GM18520 (cell line): ENCODE data around the gene SPSB2.
"Not testable (repeated sequence)": the region's sequence is repeated elsewhere in the genome, so short reads cannot be mapped to it uniquely, and the experiment has no call there.

Experiments
- ATAC-seq: cut with Tn5 transposase; IDR thresholded peaks from one replicate; pipeline ENCODE4 v1.9.1; 2021; ENCODE audit not compliant: unreplicated experiment

SPSB2 gene

DNA sequence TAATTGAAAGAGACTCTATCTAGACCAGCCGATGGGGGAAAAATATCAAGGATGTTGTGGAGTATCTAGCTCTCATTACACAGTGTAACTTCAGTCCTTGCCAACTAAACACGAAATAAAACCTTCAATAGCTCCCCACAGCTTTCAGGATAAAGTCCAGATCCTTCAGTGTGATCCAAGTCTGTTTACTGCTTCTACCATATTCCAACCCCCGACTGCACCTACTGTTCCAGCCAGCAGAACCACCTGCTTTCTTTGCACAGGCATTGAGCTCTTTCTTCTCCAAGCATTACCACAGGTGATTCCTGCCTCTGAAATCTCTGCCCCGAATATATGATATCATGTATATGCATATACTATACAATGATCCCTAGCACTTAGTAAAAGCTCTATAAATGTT lies 29.3 kb upstream of the SPSB2 start:
- no peak for ATAC-seq

DNA sequence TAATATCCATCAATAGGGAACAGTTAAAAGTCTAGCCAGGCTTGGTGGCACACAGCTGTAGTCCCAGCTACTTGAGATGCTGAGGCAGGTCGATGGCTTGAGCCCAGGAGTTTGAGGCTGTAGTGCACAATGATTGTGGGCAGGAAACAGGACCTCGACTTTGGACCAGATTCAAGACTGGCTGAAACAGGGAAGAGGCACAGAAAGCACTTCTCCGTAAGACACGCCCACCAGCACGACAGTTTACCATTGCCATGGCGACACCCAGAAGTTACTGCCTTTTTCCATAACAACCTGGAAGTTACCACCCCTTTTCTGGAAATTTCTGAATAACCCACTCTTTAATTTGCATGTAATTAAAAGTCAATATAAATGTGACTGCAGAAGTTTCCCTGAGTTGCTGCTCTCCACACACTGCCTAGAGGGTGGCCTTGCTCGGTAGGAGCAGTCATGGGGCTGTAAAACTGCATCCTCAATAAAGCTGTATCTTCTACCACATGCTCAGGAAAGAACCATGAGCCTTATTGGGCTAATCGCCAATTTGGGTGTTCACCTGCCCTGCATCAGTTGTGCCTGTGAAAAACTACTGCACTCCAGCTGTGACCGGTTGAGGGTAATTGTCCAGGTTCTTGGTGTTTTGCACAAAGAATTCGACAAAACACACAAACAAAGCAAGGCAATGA lies 26.9 kb upstream of the SPSB2 start:
- no peak for ATAC-seq

DNA sequence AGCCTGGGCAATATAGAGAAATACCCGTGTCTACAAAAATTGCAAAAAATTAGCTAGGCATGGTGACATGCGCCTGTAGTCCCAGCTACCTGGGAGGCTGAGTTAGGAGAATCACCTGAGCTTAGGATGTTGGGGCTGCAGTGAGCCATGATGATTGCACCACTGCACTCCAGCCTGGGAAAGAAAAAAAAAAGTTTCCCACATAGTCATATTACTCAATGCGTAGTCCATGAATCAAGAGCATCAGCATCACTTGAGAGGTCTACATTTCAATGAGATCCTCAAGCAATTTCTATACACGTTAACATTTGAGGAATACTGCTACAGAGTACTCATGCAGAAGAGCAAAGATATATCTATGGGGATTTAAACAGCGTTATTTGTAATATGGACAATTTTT lies 26.3 kb upstream of the SPSB2 start:
- ATAC-seq: no peak

DNA sequence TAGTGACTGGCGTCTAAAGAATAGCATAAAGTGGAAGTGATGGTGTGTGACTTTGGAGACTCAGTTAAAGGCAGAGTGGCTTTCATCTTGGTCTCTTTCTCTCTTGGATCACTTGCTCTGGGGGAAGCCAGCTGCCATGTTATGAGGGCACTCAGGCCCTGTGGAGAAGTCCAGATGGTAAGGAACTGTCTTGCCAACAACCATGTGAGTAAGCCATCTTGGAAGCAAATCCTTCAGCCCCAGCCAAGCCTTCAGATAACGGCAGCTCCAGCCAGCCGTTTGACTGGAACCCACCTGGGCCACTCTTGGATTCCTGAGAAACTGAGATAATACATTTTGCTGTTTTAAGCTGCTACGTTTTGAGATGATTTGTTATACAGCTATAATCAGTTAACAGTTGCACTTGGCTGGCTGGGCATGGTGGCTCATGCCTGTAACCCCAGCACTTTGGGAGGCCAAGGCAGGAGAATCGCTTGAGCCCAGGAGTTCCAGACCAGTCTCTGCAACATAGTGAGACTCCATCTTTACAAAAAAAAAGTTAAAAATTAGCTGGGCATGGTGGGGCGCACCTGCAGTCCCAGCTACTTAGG lies 23.8 kb upstream of the SPSB2 start:
- no peak for ATAC-seq

DNA sequence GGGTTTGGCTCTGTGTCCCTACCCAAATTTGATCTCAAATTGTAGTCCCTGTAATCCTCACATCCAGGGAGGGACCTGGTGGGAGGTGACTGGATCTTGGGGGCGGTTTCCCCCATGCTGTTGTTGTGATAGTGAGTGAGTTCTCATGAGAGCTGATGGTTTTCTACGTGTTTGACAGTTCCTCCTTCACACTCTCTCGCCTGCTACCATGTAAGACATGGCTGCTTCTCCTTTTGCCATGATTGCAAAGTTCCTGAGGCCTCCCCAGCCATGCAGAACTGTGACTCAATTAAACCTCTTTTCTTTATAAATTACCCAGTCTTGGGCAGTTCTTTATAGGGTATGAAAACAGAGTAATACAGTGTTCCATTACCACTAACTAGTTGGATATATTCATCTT lies 21.2 kb upstream of the SPSB2 start:
- no peak for ATAC-seq

DNA sequence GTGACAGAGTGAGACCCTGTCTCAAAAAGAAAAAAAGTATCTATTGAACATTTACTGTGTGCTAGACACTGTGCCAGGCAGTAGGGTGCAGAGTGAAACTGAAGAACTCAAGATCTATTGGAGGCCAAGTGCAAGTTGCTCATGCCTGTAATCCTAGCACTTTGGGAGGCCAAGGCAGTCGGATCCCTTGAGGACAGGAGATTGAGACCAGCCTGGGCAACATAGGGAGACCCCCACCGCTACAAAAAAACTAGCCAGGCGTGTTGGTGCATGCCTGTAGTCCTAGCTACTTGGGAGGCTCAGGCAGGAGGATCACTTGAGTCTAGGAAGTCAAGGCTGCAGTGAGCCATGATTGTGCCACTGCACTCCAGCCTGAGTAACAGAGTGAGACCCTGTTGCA lies 19.6 kb upstream of the SPSB2 start:
- not testable (repeated sequence) for ATAC-seq

DNA sequence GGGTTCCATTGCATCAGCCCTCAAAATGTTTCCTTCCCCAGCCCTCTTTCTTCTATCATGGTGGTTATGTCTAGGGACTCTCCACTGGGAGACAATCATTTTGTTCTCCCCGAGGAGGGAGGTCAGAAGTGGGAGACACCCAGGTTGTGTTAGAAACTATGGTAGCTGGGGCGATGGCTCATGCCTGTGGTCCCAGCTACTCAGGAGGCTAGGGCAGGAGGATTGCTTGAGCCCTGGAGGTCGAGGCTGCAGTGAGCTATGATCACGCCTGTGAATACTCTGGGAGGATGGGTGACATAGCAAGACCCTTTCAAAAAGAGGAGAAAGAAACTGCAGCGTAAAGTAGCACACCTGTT lies 18.5 kb upstream of the SPSB2 start:
- ATAC-seq: no peak

DNA sequence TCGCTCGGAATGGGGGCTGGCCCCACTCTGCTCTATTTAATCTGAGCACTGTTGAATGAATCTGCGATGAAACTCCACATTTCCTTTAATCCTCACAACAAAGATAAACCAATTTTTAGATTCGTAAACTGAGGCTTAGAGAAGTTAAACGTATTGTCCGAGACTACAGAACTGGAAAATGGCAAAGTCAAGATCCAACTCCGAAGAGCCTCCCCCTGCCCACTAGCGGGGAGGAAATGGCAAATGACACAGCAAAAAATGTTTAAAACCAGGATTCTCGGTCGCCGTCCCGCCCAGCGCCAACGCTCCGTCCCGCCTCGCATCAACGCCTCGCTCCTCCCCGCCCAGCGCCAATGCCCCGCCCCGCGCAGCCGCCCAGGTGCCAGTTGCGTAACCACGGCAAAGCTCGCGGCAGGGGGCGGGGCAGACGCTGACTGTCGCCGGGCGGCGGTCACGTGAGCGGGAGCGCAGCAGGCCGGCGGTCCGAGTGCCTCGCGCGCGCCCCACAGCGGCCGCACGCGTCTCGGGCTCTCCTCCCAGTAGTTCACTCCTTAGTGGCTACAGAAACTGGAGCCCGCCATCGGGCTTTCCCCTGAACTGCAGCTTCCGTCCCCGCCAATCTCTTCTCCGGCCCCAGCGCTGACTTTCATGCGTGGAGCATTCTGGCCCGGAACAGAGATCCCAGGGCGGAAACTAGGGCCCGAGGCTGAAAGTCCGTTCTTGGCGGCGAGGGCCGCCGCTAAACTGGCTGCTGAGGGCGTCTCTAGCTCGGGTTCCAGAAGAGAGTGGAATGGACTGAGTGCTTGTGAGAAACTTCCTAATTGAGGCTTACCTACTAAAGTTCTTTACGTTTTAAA lies 17.9 kb upstream of the SPSB2 start:
- peak; percentile 99 for ATAC-seq

DNA sequence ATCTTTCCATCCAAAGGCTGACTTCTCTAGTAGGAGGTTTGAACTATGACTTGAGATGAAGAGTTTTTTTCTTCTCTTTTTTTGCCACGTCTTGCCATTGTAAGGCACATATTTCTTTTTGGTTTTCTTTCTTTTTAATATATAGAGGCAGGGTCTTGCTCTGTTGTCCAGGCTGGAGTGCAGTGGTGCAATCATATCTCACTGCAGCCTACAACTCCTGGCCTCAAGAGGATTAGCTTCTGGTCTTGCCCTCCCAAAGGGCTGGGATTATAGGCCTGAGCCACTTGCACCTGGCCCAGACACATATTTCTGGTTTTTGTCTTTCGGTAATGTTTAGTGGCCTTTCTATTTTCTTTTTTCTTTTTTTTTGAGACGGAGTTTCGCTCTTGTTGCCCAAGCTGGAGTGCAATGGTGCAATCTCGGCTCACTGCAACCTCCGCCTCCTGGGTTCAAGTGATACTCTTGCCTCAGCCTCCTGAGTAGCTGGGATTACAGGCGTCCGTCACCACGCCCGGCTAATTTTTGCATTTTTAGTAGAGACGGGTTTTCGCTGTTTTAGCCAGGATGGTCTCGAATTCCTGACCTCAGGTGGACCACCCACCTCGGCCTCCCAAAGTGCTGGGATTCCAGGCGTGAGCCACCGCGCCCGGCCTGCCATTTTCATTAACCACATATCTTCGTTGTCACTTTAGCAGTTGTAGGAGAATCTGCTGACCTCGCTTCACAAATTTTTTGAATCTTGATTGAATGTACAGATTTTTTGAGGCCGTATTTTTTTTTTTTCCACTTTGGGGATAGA lies 16.9 kb upstream of the SPSB2 start:
- ATAC-seq: not testable (repeated sequence)

DNA sequence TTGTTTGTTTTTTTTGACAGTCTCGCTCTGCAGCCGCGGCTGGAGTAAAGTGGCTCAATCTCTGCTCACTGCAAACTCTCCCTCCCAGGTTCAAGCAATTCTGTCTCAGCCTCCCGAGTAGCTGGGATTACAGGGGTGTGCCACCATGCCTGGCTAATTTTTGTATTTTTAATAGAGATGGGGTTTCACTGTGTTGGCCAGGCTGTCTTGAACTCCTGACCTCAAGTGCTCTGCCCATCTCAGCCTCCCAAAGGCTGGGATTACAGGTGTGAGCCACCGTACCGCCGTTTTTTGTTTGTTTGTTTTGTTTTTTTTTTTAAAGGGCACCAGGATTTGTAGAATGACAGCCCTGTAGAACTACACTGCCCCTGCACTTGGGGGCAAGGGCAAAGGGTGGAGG lies 15.7 kb upstream of the SPSB2 start:
- ATAC-seq: not testable (repeated sequence)

DNA sequence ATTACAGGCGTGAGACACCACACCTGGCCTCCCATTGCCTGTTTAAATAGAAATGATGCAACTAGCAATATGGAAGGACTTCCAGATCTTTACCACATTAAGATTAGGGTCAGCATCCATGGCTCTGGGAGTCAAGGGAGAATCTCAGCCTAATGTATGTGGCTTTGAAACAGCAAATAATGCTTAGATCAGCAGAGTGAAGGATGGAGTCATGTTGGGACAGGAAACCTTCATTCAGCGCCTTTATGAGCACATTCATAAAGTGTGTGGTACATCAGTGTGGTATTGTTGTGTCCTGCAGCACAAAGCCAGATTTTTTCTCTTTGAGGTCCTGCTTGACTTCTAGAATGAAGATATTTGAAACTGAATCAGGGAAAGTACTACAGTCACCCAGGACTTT lies 15.3 kb upstream of the SPSB2 start:
- no peak for ATAC-seq

DNA sequence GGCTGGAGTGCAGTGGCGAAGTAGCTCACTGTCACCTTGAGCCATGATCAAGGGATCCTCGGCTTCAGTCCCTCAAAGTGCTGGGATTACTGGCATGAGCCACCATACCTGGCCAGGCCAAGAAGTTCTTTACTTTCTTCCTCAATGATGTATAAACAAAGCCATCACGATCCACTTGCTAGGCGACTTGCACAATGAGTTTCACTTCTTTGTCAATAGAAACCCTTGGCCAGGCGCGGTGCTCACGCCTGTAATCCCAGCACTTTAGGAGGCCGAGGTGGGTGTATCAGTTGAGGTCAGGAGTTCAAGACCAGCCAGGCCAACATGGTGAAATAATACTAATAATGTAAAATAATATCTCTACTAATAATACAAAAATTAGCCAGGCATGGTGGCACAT lies 14.4 kb upstream of the SPSB2 start:
- no peak for ATAC-seq

DNA sequence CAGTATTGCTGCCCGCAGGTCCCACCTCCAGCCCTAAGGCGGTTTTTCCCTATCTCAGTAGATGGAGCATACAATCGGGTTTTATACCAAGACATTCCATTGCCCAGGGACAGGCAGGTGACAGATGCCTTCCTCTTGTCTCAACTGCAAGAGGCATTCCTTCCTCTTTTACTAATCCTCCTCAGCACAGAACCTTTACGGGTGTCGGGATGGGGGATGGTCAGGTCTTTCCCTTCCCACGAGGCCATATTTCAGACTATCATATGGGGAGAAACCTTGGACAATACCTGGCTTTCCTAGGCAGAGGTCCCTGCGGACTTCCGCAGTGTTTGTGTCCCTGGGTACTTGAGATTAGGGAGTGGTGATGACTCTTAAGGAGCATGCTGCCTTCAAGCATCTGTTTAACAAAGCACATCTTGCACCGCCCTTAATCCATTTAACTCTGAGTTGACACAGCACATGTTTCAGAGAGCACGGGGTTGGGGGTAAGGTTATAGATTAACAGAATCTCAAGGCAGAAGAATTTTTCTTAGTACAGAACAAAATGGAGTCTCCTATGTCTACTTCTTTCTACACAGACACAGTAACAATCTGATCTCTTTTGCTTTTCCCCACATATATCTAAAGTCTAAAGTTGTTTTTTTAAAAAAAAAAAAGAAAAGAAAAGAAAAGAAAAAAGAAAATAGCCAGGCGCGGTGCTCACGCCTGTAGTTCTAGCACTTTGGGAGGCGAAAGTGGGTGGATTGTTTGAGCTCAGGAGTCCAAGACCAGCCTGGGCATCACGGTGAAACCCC lies 13.3 kb upstream of the SPSB2 start:
- not testable (repeated sequence) for ATAC-seq

DNA sequence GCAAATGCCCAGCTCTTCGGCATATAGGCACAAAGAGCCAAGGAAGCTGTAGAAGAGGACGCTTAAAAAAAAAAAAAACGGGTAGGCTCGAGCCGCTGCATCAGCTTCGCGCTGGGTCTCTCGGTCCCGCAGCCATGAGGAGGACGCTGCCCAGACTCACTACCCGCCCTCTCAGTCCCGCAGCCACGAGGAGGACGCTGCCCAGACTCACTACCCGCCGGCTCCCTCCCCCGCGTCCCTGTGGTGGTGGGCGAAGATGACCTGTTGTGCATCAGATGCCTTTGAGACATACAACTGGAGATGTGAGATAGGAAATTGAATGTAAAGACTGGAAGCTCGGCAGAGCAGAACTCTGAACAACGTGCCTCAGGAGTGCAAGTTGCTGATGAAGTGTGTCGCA lies 11.4 kb upstream of the SPSB2 start:
- no peak for ATAC-seq

DNA sequence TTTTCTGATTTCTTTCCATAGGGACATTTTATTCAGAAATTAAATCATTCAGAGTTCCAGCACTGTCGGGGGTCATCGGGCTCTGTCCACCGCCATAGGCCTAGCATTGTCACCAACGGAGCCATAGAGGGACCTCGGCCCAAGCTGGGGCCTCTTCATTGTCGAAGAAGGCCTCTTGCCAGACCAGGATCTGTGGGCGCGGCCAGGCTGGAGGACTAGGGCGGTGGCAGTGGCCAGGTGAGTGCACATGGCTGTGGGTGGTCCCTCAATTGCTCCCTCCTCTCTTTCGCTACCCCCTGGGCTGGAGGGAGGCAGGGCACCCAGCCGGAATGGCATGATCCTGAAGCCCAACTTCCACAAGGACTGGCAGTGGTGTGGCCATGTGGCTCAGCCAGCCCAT lies 10.6 kb upstream of the SPSB2 start:
- ATAC-seq: no peak

DNA sequence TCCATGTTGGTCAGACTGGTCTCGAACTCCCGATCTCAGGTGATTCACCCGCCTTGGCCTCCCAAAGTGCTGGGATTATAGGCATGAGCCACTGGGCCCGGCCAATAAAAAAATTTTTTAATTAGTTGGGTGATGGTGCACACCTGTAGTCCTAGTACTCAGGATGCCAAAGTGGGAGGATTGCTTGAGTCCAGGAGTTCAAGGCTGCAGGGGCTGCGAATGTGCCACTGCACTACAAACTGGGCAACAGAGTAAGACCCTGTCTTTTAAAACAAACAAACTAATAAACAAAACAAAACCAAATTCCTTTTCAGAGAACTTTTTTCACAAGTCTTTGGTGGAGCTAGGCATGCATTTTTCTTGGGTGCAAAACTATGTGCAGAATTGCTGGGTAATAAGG lies 10.1 kb upstream of the SPSB2 start:
- ATAC-seq: no peak

DNA sequence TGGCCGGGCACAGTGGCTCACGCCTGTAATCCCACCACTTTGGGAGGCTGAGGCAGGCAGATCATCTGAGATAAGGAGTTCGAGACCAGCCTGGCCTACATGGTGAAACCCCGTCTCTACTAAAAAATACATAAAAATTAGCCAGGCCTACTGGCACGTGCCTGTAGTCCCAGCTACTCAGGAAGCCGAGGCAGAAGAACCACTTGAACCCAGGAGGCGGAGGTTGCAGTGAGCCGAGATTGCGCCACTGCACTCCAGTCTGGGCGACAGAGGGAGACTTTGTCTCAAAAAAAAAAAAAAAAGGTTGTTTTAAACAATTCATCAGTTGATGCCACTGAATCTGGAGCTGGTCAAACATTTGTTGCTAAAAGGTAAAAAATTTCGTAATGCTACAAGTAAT lies 6.7 kb upstream of the SPSB2 start:
- ATAC-seq: not testable (repeated sequence)

DNA sequence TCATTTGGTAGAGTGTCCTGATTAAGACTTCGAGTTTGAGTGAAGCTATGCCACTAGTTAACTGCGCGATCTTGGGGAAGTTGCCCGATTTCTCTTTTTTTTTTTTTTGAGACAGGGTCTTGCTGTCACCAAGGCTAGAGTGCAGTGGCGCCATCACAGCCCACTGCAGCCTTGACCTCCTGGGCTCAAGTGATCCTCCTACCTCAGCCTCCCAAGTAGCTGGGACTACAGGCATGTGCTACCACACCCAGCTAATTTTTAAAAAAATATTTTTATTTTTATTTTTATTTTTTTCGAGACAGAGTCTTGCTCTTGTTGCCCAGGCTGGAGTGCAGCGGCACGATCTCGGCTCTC lies 889 bp upstream of the SPSB2 start:
- not testable (repeated sequence) for ATAC-seq

DNA sequence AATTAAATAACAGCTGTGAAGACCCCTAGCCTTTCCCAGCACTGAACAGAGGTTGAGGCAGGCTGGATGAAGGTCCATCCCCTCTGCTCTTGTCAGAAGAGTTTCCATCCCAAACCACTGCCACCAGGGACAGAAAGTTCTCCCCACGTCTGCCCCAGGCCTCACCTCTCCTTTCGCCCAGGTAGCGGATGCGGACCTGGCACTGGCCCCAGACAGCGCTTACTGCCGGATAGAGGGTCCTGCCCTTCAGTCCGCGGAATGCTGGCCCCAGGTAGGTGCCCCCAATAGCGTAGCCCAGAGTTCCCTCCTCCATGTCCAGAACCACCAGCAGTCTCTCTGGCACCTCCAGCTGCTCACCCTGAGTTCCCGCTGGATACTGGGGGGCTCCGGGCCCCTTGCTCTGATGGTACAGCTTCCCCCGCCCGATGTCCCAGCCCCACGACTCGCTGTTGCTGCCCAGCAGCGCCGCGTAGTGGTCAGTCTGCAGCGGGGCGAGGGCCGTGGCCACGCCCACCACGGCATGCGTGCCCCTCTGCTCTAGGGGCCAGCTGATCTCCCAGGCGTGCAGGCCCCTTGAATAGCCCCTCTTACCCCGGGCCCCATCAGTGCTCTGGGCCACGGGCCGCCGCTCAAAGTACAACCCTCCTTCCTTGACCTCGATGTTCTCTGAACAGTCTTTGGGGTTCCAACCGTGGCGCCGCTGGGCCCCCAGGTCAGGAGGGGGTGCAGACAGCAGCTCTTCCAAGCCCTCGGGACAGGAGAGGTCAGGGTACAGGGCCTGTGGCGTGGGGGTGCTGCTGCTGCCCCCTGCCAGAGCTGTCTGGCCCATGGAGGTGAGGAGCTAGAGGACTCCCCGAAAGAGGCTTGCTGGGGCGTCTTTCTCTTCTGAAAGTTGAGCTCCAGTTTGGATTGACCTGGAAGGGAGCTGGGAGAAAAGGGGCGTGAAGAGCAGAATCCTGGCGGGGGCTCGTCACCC lies 742 bp downstream of the SPSB2 start:
- ATAC-seq: no peak
